Calu3 (cell line): ENCODE data around the gene ZFAND6. TPM values are rescaled to one million over a fixed set of nuclear protein-coding genes. Genes with fewer than 3 reads are reported as not detected.

Experiments used
- BruUV-seq: library from RNA; stranded (reverse); fragments of 400-500 nt; replicated peaks from 2 replicates; lab custom pipeline; 2021; lab: Mats Ljungman, UMichigan
- CTCF ChIA-PET: fragments of 300-600 bp; sonication (Branson Sonifier 250); formaldehyde crosslinking; loops from one replicate; lab custom pipeline; 2022; ENCODE audit warnings: antibody characterized with exemption; lab: Charles Lee
- DNase-seq: peaks from one replicate; pipeline ENCODE4 v3.0.0; 2022
- H3K27ac Mint-ChIP-seq: one replicate; pipeline ENCODE4 v1.8.0; 2022; ENCODE audit warnings: mixed read lengths; ENCODE audit not compliant: unreplicated experiment
- H3K27me3 Mint-ChIP-seq: one replicate; pipeline ENCODE4 v1.8.0; 2022; ENCODE audit warnings: mixed read lengths; ENCODE audit not compliant: unreplicated experiment
- H3K36me3 Mint-ChIP-seq: one replicate; pipeline ENCODE4 v1.8.0; 2022; ENCODE audit warnings: mild to moderate bottlenecking, moderate library complexity, mixed read lengths; ENCODE audit not compliant: insufficient read depth, unreplicated experiment
- H3K4me1 Mint-ChIP-seq: one replicate; pipeline ENCODE4 v1.8.0; 2022; ENCODE audit warnings: mild to moderate bottlenecking, low read depth, mixed read lengths; ENCODE audit not compliant: unreplicated experiment
- H3K4me3 Mint-ChIP-seq: one replicate; pipeline ENCODE4 v1.8.0; 2022; ENCODE audit warnings: mild to moderate bottlenecking, low read depth, moderate library complexity, mixed read lengths; ENCODE audit not compliant: unreplicated experiment
- H3K9me3 Mint-ChIP-seq: one replicate; pipeline ENCODE4 v1.8.0; 2022; ENCODE audit warnings: low read depth, mixed read lengths; ENCODE audit not compliant: unreplicated experiment
- CTCF ChIP-seq: fragments of 200-600 bp; IDR thresholded peaks from one replicate; pipeline ENCODE4 v1.8.0; 2022; ENCODE audit warnings: antibody characterized with exemption; ENCODE audit not compliant: unreplicated experiment
- intact Hi-C: fragments of 100-400 bp; cut with micrococcal nuclease; formaldehyde crosslinking; loops from one replicate; pipeline ENCODE4 v1.10.0; 2022; ENCODE audit not compliant: unreplicated experiment
- total RNA-seq: library from RNA; stranded (reverse); gene quantifications from 2 replicates; pipeline ENCODE4 v1.2.3, GENCODE V29; 2022

ZFAND6 gene
- total RNA-seq, 1 experiment from 2014 or later = 87.5 TPM

- no TSS peak for BruUV-seq
- intact Hi-C loops = loop anchor here (5.0 to 10.0 kb wide), 3 partner anchors 282 to 832 kb away; partner anchors contain the start of gene MTHFS
These were observed 117.0 kb downstream of the ZFAND6 start for GRCh38 chr15:80176443-80176842.

GRCh38 chr15:80177156-80177555 is 117.7 kb downstream of the ZFAND6 start:
- Mint-ChIP-seq H3K36me3 (no peaks in the 10 kb centered on the region), H3K4me3 (no peak overlapping the region), H3K27ac (no peak overlapping the region), H3K9me3 (no peaks in the 10 kb centered on the region), H3K4me1 (no peaks in the 10 kb centered on the region), H3K27me3 (no peaks in the 10 kb centered on the region)
- intact Hi-C loops = loop anchor here (5.0 to 10.0 kb wide), 3 partner anchors 282 to 832 kb away; partner anchors contain the start of gene MTHFS
- no peak for DNase-seq
- CTCF ChIA-PET = interaction anchor here (0.6 kb wide), 2 partner anchors 12 to 220 kb away, joined by 4 read pairs; no protein-coding TSS in a partner anchor
- BruUV-seq = no TSS peak
- no peak for TF ChIP-seq CTCF

More at GRCh38 chr15:80176443-80176842, 117.0 kb downstream of the ZFAND6 start:
- no peak for DNase-seq
- H3K27ac Mint-ChIP-seq = no peak overlapping the region
- TF ChIP-seq CTCF = no peak
- H3K36me3 Mint-ChIP-seq = no peaks in the 10 kb centered on the region
- CTCF ChIA-PET = interaction anchor here (0.6 kb wide), 1 partner anchor 11 kb away, joined by 4 read pairs; no protein-coding TSS in a partner anchor
- no peak overlapping the region for H3K4me3 Mint-ChIP-seq
- H3K9me3 Mint-ChIP-seq = no peaks in the 10 kb centered on the region
- H3K27me3 Mint-ChIP-seq = no peaks in the 10 kb centered on the region
- no peaks in the 10 kb centered on the region for H3K4me1 Mint-ChIP-seq

- CTCF ChIA-PET = interaction anchor here (0.6 kb wide), 1 partner anchor 19 kb away, joined by 4 read pairs; no protein-coding TSS in a partner anchor
- no TSS peak for BruUV-seq
- no peak for TF ChIP-seq CTCF
- peak; percentile 32 for DNase-seq
- Mint-ChIP-seq H3K36me3 (no peaks in the 10 kb centered on the region), H3K27ac (no peak overlapping the region), H3K27me3 (no peaks in the 10 kb centered on the region), H3K9me3 (no peaks in the 10 kb centered on the region), H3K4me1 (no peaks in the 10 kb centered on the region), H3K4me3 (no peak overlapping the region)
- intact Hi-C loops = loop anchor here (5.0 to 10.0 kb wide), 3 partner anchors 284 to 834 kb away; partner anchors contain the start of gene MTHFS
These were observed 119.7 kb downstream of the ZFAND6 start for GRCh38 chr15:80179025-80179759.

GRCh38 chr15:80179935-80180334 is 120.5 kb downstream of the ZFAND6 start:
- intact Hi-C loops = loop anchor here (5.0 to 10.0 kb wide), 3 partner anchors 285 to 835 kb away; partner anchors contain the start of gene MTHFS

More at GRCh38 chr15:80179935-80180334, 120.5 kb downstream of the ZFAND6 start:
- no peak for DNase-seq
- H3K9me3 Mint-ChIP-seq = no peaks in the 10 kb centered on the region
- CTCF ChIA-PET = no interaction called here
- H3K27me3 Mint-ChIP-seq = no peaks in the 10 kb centered on the region
- no peak for TF ChIP-seq CTCF
- BruUV-seq = no TSS peak
- no peaks in the 10 kb centered on the region for H3K36me3 Mint-ChIP-seq
- H3K27ac Mint-ChIP-seq = no peak overlapping the region
- no peaks in the 10 kb centered on the region for H3K4me1 Mint-ChIP-seq
- no peak overlapping the region for H3K4me3 Mint-ChIP-seq
